ENCODE measurements around the gene SARM1.
"Not testable (repeated sequence)": the region's sequence is repeated elsewhere in the genome, so short reads cannot be mapped to it uniquely, and the experiment has no call there.

The SARM1 gene

GRCh38 chr17:28371245-28372202 lies at the start of gene SARM1:
TSS of gene SARM1 (plus strand) at chr17:28371694. CDS start at chr17:28372033, 339 bp downstream.
- no peak for DNase-seq

- no peak for DNase-seq
Measured at GRCh38 chr17:28324267-28324745, 47.2 kb upstream of the SARM1 start.

GRCh38 chr17:28324781-28325180 lies 46.7 kb upstream of the SARM1 start:
- no peak for DNase-seq

GRCh38 chr17:28325211-28325610 lies 46.3 kb upstream of the SARM1 start:
- DNase-seq: no peak

GRCh38 chr17:28326114-28326513 lies 45.4 kb upstream of the SARM1 start:
- DNase-seq: no peak

- DNase-seq: no peak
Measured at GRCh38 chr17:28327031-28327607, 44.4 kb upstream of the SARM1 start.

- DNase-seq: no peak
Measured at GRCh38 chr17:28327709-28328108, 43.8 kb upstream of the SARM1 start.

GRCh38 chr17:28328325-28328724 lies 43.2 kb upstream of the SARM1 start:
- DNase-seq: no peak

GRCh38 chr17:28330671-28331070 lies 40.8 kb upstream of the SARM1 start:
- DNase-seq: no peak

GRCh38 chr17:28331891-28332420 lies 39.5 kb upstream of the SARM1 start:
- no peak for DNase-seq

- no peak for DNase-seq
Measured at GRCh38 chr17:28333083-28333746, 38.3 kb upstream of the SARM1 start.

GRCh38 chr17:28334171-28334570 lies 37.3 kb upstream of the SARM1 start:
- DNase-seq: no peak

GRCh38 chr17:28334666-28335200 lies 36.8 kb upstream of the SARM1 start:
- no peak for DNase-seq

GRCh38 chr17:28335201-28335958 lies 36.1 kb upstream of the SARM1 start, which contains the start of the genes IFT20 and TNFAIP1:
TSS of gene IFT20 (minus strand) at chr17:28335472. CDS start at chr17:28331985, 3,487 bp downstream.
TSS of gene TNFAIP1 (plus strand) at chr17:28335761. CDS start at chr17:28339522, 3,761 bp downstream.
- DNase-seq: peak; percentile 89

- DNase-seq: peak; percentile 5
Measured at GRCh38 chr17:28335959-28336871, 35.3 kb upstream of the SARM1 start.

GRCh38 chr17:28338056-28338768 lies 33.3 kb upstream of the SARM1 start:
- DNase-seq: no peak

- DNase-seq: not testable (repeated sequence)
Measured at GRCh38 chr17:28338769-28339212, 32.7 kb upstream of the SARM1 start.

GRCh38 chr17:28339431-28339830 lies 32.1 kb upstream of the SARM1 start:
- no peak for DNase-seq

- DNase-seq: no peak
Measured at GRCh38 chr17:28340374-28340773, 31.1 kb upstream of the SARM1 start.

- no peak for DNase-seq
Measured at GRCh38 chr17:28341516-28341915, 30.0 kb upstream of the SARM1 start.

Data from NCI-H2081 treated with DMSO at 0.1 percent for 48 hours (cell line).